ENCODE results near the gene LZTS2.

DNA sequence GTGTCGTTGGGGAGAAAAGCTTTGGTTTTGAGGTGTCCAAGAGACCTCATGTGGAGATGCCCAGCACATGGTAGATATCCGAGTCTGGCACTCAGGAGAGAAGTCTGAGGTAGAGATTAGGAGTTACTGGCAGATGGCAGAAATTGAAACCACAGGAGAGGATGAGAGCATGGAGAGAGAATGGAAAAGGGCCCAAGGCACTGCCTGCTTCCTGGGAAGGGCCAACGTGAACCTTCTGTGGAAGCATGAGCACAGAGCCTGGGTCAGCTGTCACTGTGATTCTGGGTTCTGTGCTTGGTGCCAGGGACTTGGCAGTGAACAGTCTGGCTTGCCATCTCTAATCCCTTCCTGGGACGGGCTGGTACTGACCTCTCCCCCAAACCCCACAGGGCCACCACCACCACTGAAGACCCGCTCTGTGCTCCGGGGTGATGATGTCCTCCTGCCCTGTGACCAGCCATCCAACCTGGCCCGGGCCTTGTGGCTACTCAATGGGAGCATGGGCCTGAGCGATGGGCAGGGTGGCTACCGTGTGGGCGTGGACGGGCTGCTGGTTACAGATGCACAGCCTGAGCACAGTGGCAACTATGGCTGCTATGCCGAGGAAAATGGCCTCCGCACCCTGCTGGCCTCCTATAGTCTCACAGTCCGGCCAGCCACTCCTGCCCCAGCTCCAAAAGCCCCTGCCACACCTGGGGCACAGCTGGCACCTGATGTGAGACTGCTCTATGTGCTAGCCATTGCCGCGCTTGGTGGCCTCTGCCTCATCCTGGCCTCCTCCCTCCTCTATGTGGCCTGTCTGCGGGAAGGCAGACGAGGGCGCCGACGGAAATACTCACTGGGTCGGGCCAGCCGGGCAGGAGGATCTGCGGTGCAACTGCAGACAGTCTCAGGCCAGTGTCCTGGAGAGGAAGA, 16.4 kb upstream of the LZTS2 start:
- TF ChIP-seq, protein P1, sequence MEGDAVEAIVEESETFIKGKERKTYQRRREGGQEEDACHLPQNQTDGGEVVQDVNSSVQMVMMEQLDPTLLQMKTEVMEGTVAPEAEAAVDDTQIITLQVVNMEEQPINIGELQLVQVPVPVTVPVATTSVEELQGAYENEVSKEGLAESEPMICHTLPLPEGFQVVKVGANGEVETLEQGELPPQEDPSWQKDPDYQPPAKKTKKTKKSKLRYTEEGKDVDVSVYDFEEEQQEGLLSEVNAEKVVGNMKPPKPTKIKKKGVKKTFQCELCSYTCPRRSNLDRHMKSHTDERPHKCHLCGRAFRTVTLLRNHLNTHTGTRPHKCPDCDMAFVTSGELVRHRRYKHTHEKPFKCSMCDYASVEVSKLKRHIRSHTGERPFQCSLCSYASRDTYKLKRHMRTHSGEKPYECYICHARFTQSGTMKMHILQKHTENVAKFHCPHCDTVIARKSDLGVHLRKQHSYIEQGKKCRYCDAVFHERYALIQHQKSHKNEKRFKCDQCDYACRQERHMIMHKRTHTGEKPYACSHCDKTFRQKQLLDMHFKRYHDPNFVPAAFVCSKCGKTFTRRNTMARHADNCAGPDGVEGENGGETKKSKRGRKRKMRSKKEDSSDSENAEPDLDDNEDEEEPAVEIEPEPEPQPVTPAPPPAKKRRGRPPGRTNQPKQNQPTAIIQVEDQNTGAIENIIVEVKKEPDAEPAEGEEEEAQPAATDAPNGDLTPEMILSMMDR (tag by site-specific recombination; IDR thresholded peaks at IDR 0.05): no peak
- no peak for TF ChIP-seq ZBTB17 (tag by site-specific recombination; IDR thresholded peaks at IDR 0.05)
- no peak for TF ChIP-seq ZNF416 (tag by site-specific recombination; IDR thresholded peaks at IDR 0.05)
- TF ChIP-seq ZNF341 (tag by site-specific recombination; IDR thresholded peaks at IDR 0.05; ENCODE audit: low read depth): no peak
- no peak for TF ChIP-seq ZNF530 (tag by site-specific recombination; IDR thresholded peaks at IDR 0.05; ENCODE audit: low read depth)
- TF ChIP-seq GLI2 (tag by site-specific recombination; IDR thresholded peaks at IDR 0.05; ENCODE audit: borderline replicate concordance, low read depth): no peak
- no peak for TF ChIP-seq PBX3 (CRISPR knock-in tag; IDR thresholded peaks at IDR 0.05)
- no peak for TF ChIP-seq ZNF610 (tag by site-specific recombination; IDR thresholded peaks at IDR 0.05; ENCODE audit: borderline replicate concordance)
